HG03457 (cell line): Measurements from ENCODE around the gene CDH16.

ENCODE experiments used
- ATAC-seq: cut with Tn5 transposase; IDR thresholded peaks from one replicate; pipeline ENCODE4 v1.9.1; 2021; ENCODE audit warnings: moderate number of reproducible peaks; ENCODE audit not compliant: unreplicated experiment

CDH16 gene

GRCh38 chr16:66913081-66913480 is 5.6 kb downstream of the CDH16 start:
- ATAC-seq, result no peak

- ATAC-seq, result no peak
These were observed 6.9 kb downstream of the CDH16 start for GRCh38 chr16:66911801-66912200.

GRCh38 chr16:66911112-66911511 is 7.6 kb downstream of the CDH16 start:
- ATAC-seq, result no peak

GRCh38 chr16:66910175-66910940 is 8.3 kb downstream of the CDH16 start:
- ATAC-seq, result no peak

- ATAC-seq, result no peak
These were observed 9.7 kb downstream of the CDH16 start for GRCh38 chr16:66908762-66909559.

- ATAC-seq, result no peak
These were observed 10.6 kb downstream of the CDH16 start for GRCh38 chr16:66908116-66908515.

- ATAC-seq, result no peak
These were observed 11.5 kb downstream of the CDH16 start for GRCh38 chr16:66906916-66907836.

- no peak for ATAC-seq
These were observed 12.8 kb downstream of the CDH16 start for GRCh38 chr16:66905633-66906539.

GRCh38 chr16:66904846-66905632 is 13.6 kb downstream of the CDH16 start:
- no peak for ATAC-seq

- no peak for ATAC-seq
These were observed 14.2 kb downstream of the CDH16 start for GRCh38 chr16:66904428-66904845.

GRCh38 chr16:66903544-66904427 is 14.9 kb downstream of the CDH16 start:
- no peak for ATAC-seq

GRCh38 chr16:66902648-66903543 is 15.8 kb downstream of the CDH16 start:
- ATAC-seq, result no peak

GRCh38 chr16:66901626-66902025 is 17.1 kb downstream of the CDH16 start:
- ATAC-seq, result no peak

GRCh38 chr16:66900721-66901441 is 17.8 kb downstream of the CDH16 start:
- ATAC-seq, result no peak

GRCh38 chr16:66899945-66900710 is 18.6 kb downstream of the CDH16 start:
- no peak for ATAC-seq
